Measurements from ENCODE around the gene MDH1B.

MDH1B gene

DNA sequence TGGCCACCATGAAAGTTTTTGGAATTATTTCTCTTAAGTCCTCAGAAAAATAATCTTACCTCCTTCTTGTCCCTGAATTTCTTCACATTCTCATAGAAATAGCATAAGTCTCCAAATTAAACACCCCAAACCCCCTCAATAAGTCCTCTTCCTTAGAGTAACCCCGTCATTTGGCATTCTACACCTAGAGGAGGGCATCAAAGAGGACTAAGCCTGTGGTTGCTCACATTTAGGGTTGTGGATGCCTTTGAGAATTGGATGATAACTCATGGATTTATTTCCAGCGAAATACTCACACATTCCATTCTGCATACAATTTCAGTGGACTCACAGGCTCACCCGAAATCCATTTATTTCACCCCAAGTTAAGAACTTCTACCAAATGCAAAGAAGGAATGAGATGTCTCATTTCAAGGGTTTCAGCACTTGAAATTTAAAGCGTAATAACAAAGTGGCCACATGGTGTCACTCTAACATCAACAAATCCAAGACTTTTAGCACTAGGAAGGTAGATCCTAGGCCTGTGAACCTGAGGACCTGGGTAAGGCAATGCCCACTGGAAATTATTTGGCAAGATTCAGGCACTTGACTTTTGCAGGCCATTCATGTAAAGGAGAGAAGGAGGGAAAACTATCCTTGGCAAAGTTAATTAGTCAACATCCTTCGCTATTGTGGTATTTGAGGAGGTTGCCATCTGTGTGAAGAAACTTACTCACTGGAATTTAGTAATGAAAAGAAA, 71.6 kb downstream of the MDH1B start:
- no peak for DNase-seq (ENCODE audit: low read depth in 2 of 2)

DNA sequence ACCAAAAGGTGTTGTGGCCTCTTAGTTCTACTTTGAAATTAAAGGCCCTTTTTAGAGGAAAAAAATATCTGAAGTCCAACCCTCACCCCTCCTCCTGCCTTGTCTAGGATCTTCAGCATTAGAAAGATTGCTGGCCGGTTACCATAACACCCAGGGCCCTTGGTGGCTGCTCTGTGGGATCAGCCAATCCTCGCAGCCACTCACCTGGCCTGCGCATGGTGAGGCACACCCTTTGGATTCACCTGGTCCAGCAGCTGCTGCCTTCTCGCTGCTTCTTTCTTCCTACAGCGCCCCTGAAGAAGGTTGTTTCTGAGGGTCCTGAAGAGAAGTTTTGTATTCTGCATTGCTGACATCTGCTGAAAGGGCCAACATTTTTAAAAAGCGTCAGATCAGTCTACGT, 72.2 kb downstream of the MDH1B start:
- DNase-seq (ENCODE audit: low read depth in 2 of 2), result no peak

DNA sequence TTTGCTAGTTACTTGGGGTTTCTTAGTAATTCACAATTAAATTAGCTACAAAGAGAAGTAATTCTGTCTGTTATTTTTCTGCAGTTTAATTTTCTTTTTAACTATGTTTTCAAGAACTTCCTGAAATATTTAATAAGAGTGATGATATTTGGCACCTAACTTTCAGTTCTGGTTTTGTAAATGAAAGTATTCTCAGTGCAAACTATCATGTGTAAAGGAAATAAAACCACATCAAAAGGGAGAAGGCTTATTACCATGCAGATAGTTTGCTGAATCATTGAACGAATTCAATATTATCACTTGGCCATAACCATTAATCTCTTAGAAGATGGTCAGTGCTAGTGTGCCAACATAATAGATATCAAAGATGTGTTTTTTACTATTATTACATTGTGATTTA, 76.1 kb downstream of the MDH1B start:
- no peak for DNase-seq (ENCODE audit: low read depth in 2 of 2)

DNA sequence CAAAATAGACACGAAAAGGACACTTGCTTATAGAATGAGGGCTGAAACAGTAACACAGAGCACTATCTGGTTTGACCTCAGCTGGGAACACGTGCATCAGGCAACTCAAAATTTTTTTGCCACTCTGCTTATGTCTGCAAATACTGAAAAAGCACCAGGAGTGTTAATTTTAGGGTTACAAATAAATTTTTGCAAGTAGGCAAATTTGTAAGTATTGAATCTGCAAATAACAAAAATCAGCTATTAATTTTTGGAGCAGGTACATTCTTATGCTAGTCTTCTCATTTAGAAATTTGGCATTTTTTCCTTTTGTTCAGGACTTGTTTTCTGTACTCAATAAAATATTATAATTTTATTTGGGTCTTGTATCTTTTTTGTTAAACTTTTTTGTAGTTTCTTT, 76.7 kb downstream of the MDH1B start:
- DNase-seq (ENCODE audit: low read depth in 2 of 2), result no peak
